ENCODE data around the gene TTC6. TPM values are rescaled to one million over a fixed set of nuclear protein-coding genes. Genes with fewer than 3 reads are reported as not detected.
A peak's percentile ranks its signal among the peaks of the same experiment; 100 is the strongest.

The TTC6 gene
- total and polyA plus RNA-seq, 10 donors, result not detected

- 10 to 16% (median 12%) methylated on average over 32 to 36 of the region's 36 CpGs for WGBS, 5 donors
- TF ChIP-seq POLR2AphosphoS5 (IDR thresholded peaks at IDR 0.05), result no peak
- intact Hi-C loops (cut with DNase I; ENCODE audit: low total_unique reads), result no loop called here
- Histone ChIP-seq H3K27me3 (replicated peaks in 1 of 7) (peaks cover 5 to 100% (median 97%) of the 10 kb centered on the region in 7 donors), H3K27ac (no peak overlapping the region), H3K36me3 (no peaks in the 10 kb centered on the region), H3K4me1 (peaks cover 11 to 49% (median 27%) of the 10 kb centered on the region in 6 donors), H3K4me3 (peak overlapping the region in 2 of 8 donors; percentile 10 to 49), H3K9me3 (peaks cover 0 to 14% (median 0%) of the 10 kb centered on the region in 8 donors)
- DNase-seq, result no peak
Observed at GRCh38 chr14:37598747-37599506, 3.5 kb downstream of the TTC6 start.

GRCh38 chr14:37599507-37600368 lies 4.3 kb downstream of the TTC6 start:
- intact Hi-C loops (cut with DNase I; ENCODE audit: low total_unique reads), result no loop called here
- peaks cover 8 to 41% (median 22%) of the 10 kb centered on the region in 6 donors for H3K4me1 ChIP-seq
- H3K4me3 ChIP-seq, result peak overlapping the region in 2 of 8 donors; percentile 3 to 49
- peaks cover 0 to 14% (median 0%) of the 10 kb centered on the region in 8 donors for H3K9me3 ChIP-seq
- H3K27ac ChIP-seq, result no peak overlapping the region
- TF ChIP-seq CTCF (IDR thresholded peaks at IDR 0.05 in 8 of 11, conservative IDR thresholded peaks at IDR 0.05 in 3 of 11) (no peak), POLR2A (IDR thresholded peaks at IDR 0.05) (no peak), POLR2AphosphoS5 (IDR thresholded peaks at IDR 0.05) (no peak)
- H3K27me3 ChIP-seq (replicated peaks in 1 of 7), result peaks cover 5 to 100% (median 94%) of the 10 kb centered on the region in 7 donors
- no peak for DNase-seq
- WGBS, 5 donors, result 2 to 5% (median 4%) methylated on average over 32 to 57 of the region's 57 CpGs
- H3K36me3 ChIP-seq, result no peaks in the 10 kb centered on the region

- 30 to 43% (median 41%) methylated on average over 4 of the region's 4 CpGs for WGBS, 5 donors
- peaks cover 0 to 14% (median 0%) of the 10 kb centered on the region in 8 donors for H3K9me3 ChIP-seq
- intact Hi-C loops (cut with DNase I; ENCODE audit: low total_unique reads), result no loop called here
Observed at GRCh38 chr14:37600880-37601741, 5.7 kb downstream of the TTC6 start.

More at GRCh38 chr14:37600880-37601741, 5.7 kb downstream of the TTC6 start:
- Histone ChIP-seq H3K4me1 (peaks cover 0 to 30% (median 13%) of the 10 kb centered on the region in 6 donors), H3K36me3 (no peaks in the 10 kb centered on the region), H3K27ac (no peak overlapping the region), H3K4me3 (no peak overlapping the region), H3K27me3 (replicated peaks in 1 of 7) (peaks cover 5 to 100% (median 83%) of the 10 kb centered on the region in 7 donors)
- DNase-seq, result no peak
- TF ChIP-seq CTCF (IDR thresholded peaks at IDR 0.05 in 8 of 11, conservative IDR thresholded peaks at IDR 0.05 in 3 of 11) (no peak), POLR2AphosphoS5 (IDR thresholded peaks at IDR 0.05) (no peak), POLR2A (IDR thresholded peaks at IDR 0.05) (no peak)
